NCI-H128 (cell line): ENCODE results near the gene NLGN1.

ENCODE experiments used
- DNase-seq: peaks from one replicate; lab custom pipeline; 2025; ENCODE audit not compliant: unreplicated experiment; lab: John Stamatoyannopoulos, UW

NLGN1 gene

DNA sequence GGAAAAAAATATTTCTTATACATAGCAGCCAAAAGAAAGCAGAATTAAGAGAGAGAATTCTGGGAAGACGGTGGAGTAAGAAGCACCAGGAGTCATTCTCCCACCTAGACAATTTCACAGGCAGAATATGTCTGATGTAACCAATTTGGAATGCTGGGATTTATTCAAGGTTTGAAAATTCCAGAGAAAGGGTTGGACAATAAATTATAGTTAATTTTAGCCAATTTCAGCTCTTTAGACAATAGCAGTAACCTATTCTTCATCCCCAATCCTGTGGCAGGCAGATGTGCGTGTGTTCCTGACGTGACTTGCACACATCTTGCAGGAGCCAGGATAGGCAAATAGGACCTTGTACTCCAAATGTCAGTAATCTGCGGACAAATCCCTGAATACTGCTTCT, 920.6 kb downstream of the NLGN1 start:
- no peak for DNase-seq

GRCh38 chr3:174321548-174321947, 924.0 kb downstream of the NLGN1 start:
- no peak for DNase-seq

- DNase-seq: no peak
These were observed 925.2 kb downstream of the NLGN1 start for GRCh38 chr3:174322789-174323188.

DNA sequence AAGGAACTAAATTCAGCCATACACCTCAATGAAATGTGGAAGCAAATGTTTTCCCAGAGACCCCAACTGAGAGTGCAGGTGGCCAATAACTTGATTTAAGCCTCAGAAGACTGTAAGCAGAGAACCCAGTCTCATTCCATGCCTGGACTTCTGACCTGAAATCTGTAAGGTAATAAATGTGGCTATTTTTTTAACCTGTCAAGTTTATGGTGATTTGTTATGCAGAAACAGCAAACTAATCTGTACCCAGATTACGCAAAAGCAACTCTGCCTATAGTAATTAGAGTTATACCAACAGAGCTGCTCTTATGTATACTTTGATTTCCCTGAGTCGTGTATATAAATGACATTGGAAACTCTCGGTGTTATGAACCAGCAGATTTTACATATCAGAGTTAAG, 927.6 kb downstream of the NLGN1 start:
- no peak for DNase-seq

- DNase-seq: no peak
These were observed 928.5 kb downstream of the NLGN1 start for GRCh38 chr3:174325834-174326700.

- no peak for DNase-seq
These were observed 931.8 kb downstream of the NLGN1 start for GRCh38 chr3:174329321-174329720.

GRCh38 chr3:174330303-174330702, 932.8 kb downstream of the NLGN1 start:
- no peak for DNase-seq

DNA sequence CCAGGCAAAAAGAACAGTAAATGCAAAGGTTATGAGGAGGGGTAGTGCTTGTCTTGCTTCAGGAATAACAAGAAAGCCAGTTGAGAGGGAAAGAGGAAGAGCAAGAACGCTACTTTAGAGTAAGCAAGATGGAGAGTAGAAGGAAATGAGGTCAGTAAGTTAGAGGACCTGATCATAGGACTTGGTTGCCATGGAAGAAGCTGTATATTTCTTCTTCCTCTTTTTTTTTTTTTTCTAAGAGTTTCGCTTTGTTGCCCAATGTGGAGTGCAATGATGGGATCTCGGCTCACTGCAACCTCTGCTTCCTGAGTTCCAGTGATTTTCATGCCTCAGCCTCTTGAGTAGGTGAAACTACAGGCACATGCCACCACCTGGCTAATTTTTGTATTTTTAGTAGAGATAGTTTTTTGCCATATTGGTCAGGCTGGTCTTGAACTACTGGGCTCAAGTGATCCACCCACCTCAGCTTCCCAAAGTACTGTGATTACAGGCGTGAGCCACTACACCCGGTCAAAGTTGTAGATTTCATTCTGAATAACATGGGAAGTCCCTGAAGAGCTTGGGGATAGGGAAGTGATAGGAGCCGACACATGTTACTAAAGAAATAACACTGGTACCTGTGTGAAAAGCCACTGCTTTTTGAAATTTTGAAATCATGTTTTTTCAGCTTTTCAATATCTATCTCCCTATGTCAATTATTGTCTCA, 933.7 kb downstream of the NLGN1 start:
- DNase-seq: no peak

- no peak for DNase-seq
These were observed 934.8 kb downstream of the NLGN1 start for GRCh38 chr3:174332391-174332790.

DNA sequence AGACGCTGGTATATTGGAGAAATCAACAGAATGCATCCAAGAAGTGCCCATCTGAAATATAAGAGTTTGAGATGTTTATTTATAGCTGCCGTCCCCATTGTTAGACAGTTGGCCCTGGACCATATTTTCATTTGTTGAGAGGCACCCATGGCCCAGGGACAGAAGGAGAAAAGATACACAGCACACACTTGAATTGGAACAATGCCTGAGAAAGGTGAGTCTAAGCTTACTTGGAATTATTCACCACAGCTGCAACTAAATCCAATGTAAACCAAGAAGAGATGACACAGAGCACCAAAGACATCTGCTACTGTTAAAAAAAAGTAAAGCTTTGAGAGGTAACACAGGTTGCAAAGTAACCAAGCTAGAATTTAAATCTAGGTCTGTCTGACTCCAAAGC, 936.1 kb downstream of the NLGN1 start:
- peak; percentile 57 for DNase-seq

DNA sequence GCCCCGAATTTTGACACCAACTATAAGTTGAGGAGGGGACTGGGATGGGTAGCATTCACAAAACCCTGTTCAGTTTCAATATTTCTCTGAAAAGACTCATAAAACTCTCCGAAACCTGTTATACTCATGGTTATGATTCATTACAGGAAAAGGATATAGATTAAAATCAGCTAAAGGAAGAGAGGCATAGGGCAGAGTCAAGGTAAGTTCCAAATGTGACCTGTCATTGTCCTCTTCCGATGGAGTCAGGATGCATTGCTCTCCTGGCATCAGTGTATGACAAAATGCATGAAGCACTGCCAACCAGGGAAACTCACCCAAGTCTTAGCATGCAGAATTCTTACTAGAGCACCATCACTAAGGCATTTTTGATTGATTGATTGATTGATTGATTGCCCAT, 936.6 kb downstream of the NLGN1 start:
- no peak for DNase-seq

DNA sequence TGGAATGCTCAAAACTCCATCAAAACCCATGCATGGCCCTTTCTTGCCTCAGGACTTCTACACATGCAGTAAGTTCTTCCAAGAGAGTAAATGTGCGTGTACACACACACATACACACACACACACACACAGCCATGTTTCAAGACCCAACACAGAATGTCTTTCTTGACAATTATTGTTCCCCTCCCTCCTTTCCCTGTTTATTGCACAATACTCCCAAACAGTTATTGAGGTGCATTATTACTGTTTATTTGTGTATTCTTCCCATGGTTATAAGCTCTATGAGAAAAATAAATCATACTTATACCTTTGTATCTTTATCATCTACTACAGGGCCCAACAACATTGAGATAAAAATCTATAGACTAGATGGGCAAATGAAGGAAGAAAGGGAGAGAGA, 937.8 kb downstream of the NLGN1 start:
- no peak for DNase-seq

DNA sequence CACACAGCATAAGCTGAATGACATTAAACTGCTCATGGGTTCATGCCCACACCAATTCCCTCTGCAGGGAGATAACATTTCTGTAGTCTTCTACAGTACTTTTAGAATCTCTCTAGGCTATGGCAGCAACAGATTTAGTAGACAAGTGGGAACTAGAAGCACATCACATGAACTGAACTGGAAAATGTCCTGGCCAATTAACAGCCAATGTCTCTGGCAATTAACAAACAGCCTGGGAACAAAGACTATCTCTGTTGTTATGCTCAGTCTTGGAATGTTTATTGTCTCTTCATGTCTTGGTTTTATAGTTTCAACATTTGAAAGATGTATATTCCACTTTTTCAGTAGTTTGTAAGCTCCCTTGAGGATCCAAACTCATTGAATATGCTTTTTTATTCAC, 938.4 kb downstream of the NLGN1 start:
- no peak for DNase-seq
